T follicular helper cell (primary cell): ENCODE results near the gene ELP4.

Experiments
- DNase-seq: peaks from one replicate; pipeline ENCODE4 v3.0.0-alpha.2; 2020; ENCODE audit warnings: low read depth

The ELP4 gene

DNA sequence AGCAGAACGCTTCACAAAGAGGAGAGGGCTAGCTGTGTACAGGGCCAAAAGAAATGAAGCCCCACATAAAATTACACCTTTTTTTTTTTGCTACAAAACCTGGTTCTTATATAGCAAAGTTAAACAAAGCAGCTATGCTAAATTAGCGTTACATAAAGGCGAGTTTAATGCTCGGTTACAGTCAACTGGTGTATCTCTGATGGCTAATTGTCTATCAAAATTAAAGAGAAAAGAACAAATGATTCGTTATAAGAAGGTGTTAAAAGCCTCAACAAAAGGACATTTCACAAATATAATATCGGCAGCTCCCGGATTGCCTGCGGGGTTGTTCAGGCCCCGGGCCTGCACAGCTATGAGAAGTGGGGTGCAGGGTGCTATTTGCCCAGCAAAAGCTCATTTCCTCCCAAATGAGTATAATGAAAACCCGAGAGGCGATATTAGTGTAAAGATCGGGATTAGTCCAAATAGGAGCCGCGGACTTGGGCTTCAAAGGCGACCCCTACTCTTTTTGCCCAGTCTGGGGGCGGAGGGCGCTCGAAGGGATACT, 314.8 kb downstream of the ELP4 start:
- DNase-seq = no peak

DNA sequence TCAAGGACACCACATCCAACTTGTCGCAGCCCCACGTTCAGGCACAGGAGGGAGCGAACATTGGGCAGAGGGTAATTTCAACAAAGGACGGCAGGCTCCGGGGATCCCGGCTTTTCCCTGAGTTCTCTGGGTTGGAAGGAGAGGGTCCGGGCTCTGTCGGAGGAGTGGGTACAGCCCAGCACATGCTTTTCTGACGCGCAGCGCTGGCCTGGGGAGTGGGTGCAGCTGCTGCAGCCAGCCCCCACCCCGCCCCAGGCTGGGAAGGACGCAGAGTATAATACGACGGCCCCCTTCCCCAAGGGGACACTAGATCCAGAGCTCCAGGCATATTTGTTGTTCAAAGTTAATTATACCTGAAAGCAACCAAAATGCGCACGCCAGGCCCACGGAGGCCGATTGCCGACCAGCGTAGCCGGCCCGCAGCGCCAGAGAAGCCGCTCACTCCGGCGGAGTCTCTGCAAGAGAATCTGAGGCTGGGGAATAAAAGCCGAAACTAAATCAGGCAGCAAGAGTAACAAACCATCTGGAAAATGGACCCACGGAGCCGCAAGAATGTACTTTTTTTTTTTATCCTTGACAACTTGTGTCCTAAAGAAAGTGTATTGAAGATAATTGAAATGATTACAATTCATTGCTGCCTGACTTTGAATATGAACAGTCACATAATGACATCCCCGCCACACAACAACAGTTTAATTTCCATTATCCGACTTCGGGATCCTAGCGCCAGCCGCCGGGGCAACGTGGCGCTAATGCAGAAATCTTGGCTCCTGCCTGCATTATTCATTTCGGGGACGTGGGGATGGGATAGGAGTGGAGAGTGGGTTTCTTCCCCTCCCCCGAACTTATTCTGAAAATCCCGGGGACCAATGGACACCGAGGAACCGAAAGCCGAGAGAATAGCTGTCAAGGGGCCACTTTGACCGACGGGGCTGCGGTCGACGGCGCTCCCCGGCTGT, 315.6 kb downstream of the ELP4 start:
- DNase-seq = no peak

DNA sequence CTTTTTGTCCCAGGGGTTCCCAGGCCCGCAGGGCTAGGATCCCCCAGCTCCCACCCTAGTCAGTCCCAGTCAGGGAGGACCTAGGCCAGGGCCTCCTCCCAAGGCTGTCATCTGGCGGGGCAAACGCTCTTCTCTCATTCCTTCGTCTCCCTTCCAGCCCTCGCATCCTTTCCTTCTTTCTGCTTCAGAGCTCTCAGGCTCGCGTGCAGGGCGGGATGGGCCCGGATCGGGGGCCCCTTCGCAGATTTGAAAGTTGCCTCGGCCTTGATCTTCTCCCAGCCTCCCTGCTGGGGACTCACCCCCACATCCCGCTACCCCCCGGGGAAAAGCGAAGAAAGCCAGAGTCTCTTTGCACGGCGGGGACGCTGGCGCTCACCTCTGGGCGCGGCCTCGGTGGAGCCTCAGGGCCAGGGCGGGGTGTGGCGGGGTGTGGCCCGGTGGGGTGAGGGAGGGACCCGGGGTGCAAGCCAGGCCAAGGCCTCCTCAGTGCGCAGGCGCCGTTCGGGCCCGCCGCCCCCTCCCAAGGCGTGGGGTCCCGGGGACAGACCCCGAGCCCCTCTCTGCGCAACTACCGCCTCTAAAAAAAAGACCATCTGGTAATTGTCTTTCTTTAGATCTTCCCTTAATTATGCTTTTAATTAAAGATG, 316.4 kb downstream of the ELP4 start:
- no peak for DNase-seq

DNA sequence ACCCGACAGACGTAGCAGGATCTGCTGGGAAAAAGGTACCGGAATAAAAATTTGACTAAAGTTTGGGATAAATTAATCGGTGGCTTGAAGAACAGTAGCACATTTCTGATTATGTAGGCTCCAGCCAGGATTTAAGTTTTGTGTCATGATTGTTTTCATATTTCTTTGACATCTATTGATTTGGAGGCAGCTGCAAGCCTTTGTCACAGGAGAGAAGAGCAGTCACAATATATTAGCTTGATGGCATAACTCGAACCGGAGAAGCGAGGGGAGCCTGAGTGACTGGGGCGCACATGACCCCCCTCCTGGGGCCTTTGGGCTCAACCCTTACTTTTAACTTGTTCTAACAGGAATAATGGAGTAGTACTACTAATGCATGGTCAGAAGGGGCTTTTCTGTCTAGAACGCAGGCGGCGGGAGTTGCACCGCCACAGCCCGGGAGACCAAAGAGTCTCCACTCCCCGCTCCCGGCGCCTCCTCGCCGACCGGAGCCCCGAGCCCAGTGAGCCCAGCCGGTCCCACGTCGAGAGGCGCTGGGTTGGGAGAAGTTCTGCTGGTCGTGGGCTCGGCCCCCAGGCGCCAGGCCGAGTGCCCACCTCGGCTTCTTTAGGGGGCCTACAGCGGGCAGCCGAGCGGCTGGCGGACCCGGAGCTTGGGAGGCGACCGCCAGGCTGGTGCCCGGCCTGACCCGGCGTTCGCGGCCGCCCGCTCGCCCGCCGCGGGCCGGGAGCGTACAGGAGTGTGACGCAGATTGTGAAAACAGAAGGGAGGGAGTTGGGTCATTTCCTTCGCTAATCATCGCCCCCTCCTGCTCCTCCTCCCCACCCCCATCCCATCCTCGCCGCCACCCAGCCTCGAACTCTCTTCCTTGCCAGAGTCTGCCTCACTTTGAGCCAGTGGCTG, 317.2 kb downstream of the ELP4 start:
- no peak for DNase-seq

DNA sequence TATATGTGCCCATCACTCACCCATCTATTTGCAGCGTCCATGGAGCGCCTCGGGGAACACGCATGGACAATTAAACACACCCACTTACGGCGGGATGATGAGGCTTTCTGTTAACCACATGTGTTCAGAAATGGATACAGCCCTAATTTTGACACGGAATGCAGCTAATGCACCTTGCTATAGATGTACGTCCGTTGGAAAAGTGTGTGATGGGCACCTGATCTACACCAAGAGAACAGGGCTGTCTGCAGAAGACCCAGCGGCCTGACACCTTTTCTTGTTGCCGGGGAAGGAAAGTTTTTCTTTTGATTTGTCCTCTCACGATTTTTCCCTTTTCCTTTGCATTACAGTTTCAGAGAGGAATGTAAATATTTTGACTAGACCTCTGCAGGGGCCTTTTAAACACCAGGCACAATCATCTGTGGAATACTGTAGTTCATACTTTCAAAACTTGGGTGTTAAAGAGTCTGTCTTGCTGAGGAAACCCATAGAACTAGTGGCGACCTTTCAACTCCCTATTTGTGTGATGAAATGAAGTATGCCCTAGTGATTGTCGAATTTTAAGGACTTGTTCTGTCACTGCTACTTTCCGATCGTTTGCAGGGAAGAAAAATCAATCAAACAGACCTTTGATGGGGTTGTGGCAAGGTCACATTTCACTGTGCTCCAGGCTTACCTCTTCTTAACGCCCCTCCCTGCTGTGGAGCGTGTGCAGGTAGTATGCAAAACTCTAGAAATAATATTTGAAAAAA, 318.1 kb downstream of the ELP4 start:
- no peak for DNase-seq

DNA sequence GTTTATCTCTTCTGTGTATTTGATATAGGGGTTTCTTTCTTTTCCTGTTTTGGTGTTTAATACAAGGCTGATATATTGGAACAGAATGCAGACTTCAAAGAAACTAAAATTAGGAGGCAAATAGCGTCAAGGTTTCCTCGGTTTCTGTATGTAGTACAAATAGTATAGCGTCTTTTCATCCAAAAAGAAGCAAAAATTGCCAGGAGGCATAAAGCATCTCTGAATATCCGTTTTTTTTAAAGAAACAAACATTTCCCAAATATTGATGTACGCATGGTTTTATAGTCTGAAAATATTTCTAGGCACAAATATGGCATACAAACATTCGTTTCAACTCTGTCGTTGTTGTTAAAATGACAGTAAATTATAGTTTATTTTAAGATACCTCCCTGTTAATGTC, 318.6 kb downstream of the ELP4 start:
- DNase-seq = no peak

DNA sequence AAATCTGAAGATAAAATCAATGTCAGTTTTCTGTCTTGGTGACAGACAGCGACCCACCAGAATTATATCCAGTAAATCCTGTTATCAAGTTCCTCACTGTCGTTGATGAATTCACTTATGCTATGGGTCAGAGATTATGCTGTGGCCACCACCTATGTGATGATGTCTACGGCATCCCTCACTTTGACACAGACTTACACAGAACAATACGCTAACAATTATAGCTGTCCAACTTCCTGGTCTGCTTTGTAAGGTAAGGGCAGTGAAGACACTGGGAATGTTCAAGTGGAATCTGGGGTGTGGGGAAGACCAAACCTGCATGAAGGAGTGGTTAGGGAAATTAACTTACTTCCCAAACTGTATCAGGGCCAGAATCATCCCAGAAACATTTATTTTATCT, 320.8 kb downstream of the ELP4 start:
- DNase-seq = no peak

DNA sequence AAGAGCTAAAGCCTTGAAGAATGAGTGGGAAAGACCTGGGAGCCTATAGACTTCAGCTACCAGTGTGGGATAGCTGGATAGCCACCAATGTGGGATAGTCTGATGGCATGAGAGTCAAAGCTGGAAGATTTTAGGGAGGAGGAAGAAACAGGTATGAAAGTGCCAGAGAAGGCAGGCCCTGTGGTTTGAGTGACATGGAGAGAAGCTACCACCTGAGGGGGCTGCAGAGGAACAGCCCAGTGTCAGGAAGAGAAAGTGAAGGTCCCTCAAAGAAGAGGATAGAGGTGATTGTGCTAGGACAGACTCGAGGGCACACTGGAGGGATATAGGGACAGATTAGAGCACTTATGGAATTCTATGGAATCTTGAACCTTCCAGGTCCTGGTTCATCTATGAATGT, 324.7 kb downstream of the ELP4 start:
- no peak for DNase-seq
